Lower leg skin (tissue), 3 donors: ENCODE measurements around the gene DHX34.

Source experiments
- CTCF ChIP-seq, 3 donors: fragments of 450-650 bp; IDR thresholded peaks; one replicate each; pipeline ENCODE4 v1.5.1; 2016; ENCODE audit warnings: antibody characterized with exemption in 3 of 3, mild to moderate bottlenecking in 3 of 3, moderate library complexity in 2 of 3
- POLR2A ChIP-seq, 2 donors: fragments of 450-650 bp; IDR thresholded peaks; one replicate each; pipeline ENCODE4 v1.6.1; 2016 to 2017; ENCODE audit warnings: antibody characterized with exemption in 2 of 2, mild to moderate bottlenecking in 1 of 2, moderate library complexity in 1 of 2

- no peak for TF ChIP-seq CTCF (IDR thresholded peaks at IDR 0.05)
- no peak for TF ChIP-seq POLR2A (IDR thresholded peaks at IDR 0.05)
Observed at GRCh38 chr19:47422417-47423163, 73.5 kb downstream of the DHX34 start.
